HG03039 (cell line): ENCODE data around the gene SLC16A6.
"Not testable (repeated sequence)": the region's sequence is repeated elsewhere in the genome, so short reads cannot be mapped to it uniquely, and the experiment has no call there.

ENCODE experiments used
- ATAC-seq: cut with Tn5 transposase; IDR thresholded peaks from one replicate; pipeline ENCODE4 v1.9.1; 2021; ENCODE audit warnings: mild to moderate bottlenecking, moderate library complexity; ENCODE audit not compliant: unreplicated experiment

SLC16A6 gene

GRCh38 chr17:68314916-68315535 lies 24.1 kb upstream of the SLC16A6 start:
- no peak for ATAC-seq

GRCh38 chr17:68310152-68310551 lies 19.2 kb upstream of the SLC16A6 start:
- ATAC-seq = no peak

- ATAC-seq = not testable (repeated sequence)
Observed at GRCh38 chr17:68309066-68309670, 18.2 kb upstream of the SLC16A6 start.

GRCh38 chr17:68308486-68308885 lies 17.6 kb upstream of the SLC16A6 start:
- not testable (repeated sequence) for ATAC-seq

GRCh38 chr17:68307443-68307842 lies 16.5 kb upstream of the SLC16A6 start:
- ATAC-seq = no peak

- no peak for ATAC-seq
Observed at GRCh38 chr17:68306819-68307218, 15.9 kb upstream of the SLC16A6 start.

- ATAC-seq = no peak
Observed at GRCh38 chr17:68305142-68305541, 14.2 kb upstream of the SLC16A6 start.

GRCh38 chr17:68304706-68305105 lies 13.8 kb upstream of the SLC16A6 start:
- ATAC-seq = no peak

GRCh38 chr17:68302666-68303065 lies 11.7 kb upstream of the SLC16A6 start:
- no peak for ATAC-seq

GRCh38 chr17:68302066-68302564 lies 11.2 kb upstream of the SLC16A6 start:
- ATAC-seq = no peak

GRCh38 chr17:68301438-68301959 lies 10.6 kb upstream of the SLC16A6 start:
- no peak for ATAC-seq

GRCh38 chr17:68299817-68300216 lies 8.9 kb upstream of the SLC16A6 start:
- no peak for ATAC-seq

- ATAC-seq = no peak
Observed at GRCh38 chr17:68298601-68299000, 7.7 kb upstream of the SLC16A6 start.

- no peak for ATAC-seq
Observed at GRCh38 chr17:68297195-68297594, 6.3 kb upstream of the SLC16A6 start.

- ATAC-seq = no peak
Observed at GRCh38 chr17:68296217-68297191, 5.6 kb upstream of the SLC16A6 start.

- no peak for ATAC-seq
Observed at GRCh38 chr17:68295086-68295485, 4.2 kb upstream of the SLC16A6 start.

- ATAC-seq = no peak
Observed at GRCh38 chr17:68294617-68295016, 3.7 kb upstream of the SLC16A6 start.

- ATAC-seq = no peak
Observed at GRCh38 chr17:68294196-68294555, 3.2 kb upstream of the SLC16A6 start.

GRCh38 chr17:68293490-68294195 lies 2.7 kb upstream of the SLC16A6 start:
- ATAC-seq = no peak

- no peak for ATAC-seq
Observed at GRCh38 chr17:68292689-68293040, 1.7 kb upstream of the SLC16A6 start.
